GM20431 (cell line): Measurements from ENCODE around the gene CACHD1.

Source experiments
- in situ Hi-C: fragments of 300-500 bp; cut with MseI, MboI; formaldehyde crosslinking; loops from one replicate; pipeline ENCODE4 v1.15.0; 2020; ENCODE audit warnings: low sequenced_read_pairs; ENCODE audit not compliant: unreplicated experiment

Gene CACHD1

GRCh38 chr1:64542118-64542517 lies 72.2 kb downstream of the CACHD1 start:
- in situ Hi-C loops, result no loop called here

DNA sequence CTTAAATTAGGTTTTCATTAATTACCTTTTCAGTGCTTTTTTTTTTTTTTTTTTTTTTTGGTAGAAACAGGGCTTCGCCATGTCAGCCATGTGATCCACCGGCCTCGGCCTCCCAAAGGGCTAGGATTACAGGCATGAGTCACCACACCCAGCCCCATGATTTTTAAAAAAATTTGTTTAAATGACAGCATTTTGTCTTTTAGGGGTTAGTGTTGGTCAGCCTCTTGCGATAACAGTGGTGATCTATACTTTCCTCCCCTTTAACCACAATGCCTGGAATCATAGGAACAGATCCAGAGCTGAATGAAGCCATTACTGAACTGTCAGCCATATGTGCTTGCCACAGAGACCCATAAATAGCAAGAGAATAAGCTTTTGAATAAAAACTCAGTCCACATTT lies 73.9 kb downstream of the CACHD1 start:
- in situ Hi-C loops, result no loop called here

GRCh38 chr1:64545118-64545843 lies 75.4 kb downstream of the CACHD1 start:
- in situ Hi-C loops, result no loop called here

DNA sequence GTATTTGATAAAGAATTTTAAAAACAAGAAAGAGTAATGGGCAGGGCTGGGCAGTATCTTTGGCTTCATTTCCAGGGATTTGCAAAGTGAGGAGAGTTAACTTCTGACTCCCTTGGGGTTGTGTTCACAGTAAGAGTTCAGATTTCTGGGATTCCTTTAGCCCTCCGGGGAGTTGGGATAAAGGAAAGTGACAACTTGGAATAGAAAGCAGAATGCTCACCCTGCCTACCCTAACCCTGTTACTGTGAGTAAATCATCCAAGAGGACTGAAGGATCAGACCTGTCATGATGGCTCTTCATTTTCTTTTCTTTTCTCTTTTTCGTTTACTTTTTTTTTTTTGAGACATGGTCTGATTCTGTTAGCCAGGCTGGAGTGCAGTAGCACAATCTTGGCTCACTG lies 76.1 kb downstream of the CACHD1 start:
- in situ Hi-C loops, result no loop called here

DNA sequence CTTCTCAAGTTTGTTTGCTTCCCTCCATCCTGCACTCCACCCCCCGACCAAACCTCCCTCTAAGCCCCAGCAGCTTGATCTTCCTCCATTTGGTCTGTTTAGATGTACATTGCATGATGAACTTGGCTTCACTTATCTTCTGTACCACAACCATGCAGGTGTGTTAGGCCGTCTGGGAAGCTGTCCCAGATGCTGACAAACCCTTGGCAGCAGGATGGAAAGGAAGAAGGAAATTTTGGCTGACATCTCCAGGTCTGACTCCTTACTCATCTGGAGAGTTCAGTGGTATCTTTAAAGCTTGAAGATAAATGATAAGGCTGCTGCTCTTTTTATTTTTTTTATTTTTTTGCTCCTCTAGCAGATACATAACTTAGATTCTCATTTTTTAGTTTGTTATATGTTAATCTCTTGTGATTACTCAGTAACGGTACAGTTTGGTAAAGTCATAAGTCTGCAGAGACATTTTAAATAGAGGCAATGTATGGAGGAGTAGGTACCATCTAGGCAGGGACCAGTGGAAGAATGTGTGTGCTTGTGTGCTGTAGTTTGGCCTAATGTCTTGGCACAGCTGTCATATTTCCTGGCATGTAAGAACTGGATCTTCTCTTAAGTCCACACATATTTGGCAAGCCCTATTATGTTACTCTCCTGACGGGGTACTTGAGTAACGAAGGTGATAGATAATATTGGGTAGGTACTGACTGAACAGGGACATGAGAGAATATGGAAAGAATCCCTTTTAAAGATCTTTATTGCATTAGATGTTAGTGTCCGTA lies 79.7 kb downstream of the CACHD1 start:
- in situ Hi-C loops, result no loop called here

- in situ Hi-C loops, result no loop called here
Observed at GRCh38 chr1:64550510-64550909, 80.6 kb downstream of the CACHD1 start.

DNA sequence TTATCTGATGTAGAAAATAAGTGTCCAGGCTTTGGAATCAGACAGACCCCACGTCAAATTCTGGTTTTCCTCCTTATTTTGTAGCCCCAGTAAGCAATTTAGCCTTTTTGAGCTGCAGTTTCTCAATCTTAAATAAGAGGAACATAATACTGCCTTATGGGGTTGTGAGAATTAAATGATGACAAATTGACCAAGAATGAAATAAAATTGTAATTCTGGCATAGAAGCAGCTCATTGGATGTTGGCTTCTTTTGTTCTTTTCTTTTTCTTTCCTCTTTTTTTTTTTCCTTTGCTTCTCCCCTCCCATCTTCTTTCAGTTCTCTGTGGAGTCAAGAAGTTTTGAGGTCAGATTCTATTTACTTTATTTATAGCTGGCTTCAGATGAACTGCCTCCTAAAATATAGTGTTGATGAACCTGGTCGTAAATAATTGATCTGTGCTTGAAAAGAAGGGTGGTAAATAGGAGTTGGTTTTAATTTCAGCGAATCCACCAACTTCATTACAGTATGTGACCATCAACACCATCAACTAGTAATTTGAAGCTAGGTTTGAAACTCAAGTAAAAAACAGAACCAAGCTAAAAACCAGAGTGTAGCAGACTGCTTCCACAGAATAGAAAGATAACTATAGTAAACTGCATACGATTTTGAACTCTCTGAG lies 81.1 kb downstream of the CACHD1 start:
- in situ Hi-C loops, result no loop called here

DNA sequence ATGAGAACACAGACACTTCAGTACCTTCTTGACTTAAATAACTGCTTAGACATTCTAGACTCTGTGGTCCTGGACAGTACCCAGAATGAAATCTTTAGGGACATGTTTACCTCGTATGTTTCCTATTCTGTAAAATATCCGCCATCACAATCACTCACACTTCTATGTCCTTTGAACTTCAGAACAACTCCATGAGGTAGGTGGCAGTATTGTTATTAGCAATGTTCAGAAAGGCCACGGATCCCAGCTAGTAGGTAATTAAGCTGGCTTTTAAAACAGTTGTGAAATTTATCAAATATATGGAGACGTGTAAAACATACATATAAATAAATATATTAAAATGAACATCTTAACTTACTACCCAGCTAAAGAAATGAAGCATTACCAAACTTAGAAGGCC lies 83.4 kb downstream of the CACHD1 start:
- in situ Hi-C loops, result no loop called here

GRCh38 chr1:64555947-64556346 lies 86.0 kb downstream of the CACHD1 start:
- in situ Hi-C loops, result no loop called here

DNA sequence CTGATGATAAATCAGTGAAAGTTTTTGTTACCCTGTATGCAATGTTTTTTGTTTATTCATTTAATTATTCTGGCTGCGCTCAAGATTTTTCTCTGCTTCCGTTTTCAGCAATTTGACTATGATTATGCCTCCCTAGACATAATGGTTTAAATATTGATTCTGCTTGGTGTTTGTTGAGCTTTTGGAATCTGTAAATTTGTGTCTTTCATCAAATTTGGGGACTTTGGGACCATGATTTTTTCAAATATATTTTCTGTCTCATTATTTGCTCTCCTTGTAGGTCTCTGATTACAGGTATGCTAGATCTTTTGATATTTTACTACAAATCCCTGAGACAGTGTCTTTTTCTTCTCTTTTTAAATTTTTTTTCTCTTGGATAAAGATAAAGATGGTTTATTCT lies 92.1 kb downstream of the CACHD1 start:
- in situ Hi-C loops, result no loop called here

GRCh38 chr1:64563958-64564565 lies 94.1 kb downstream of the CACHD1 start:
- in situ Hi-C loops, result no loop called here

DNA sequence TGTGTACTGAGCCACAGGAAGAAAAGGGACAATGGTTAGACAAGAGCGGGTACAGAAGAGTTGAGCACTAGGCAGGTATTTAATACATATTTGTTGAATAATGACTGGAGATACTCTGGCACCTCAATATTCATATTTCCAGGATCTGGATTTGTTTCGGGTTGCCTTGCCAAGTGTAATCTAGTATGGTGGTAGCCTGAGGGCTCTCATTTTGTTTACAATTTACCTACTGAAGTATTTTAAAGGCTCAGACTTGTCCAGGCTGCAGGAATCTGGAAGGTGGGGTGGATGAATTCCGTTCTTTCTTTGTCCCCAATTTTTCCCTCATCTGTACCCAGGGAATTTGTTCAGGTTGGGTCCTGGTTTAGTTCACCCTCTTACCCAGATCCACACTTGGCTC lies 95.0 kb downstream of the CACHD1 start:
- in situ Hi-C loops, result no loop called here

- in situ Hi-C loops, result no loop called here
Observed at GRCh38 chr1:64567426-64568170, 97.7 kb downstream of the CACHD1 start.

DNA sequence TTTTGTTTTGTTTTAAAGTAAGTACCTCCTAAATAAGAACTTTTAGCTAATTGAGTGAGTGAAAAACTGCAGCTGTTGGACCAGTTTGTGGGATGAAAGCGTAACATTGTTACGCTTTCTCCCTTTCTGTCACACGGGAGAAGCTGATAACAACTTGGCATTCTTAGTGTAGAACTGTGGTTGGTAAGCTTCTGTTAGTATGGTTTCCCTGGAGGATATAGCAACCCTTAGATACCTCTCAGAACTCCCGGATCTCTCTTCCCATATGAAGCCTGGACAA lies 98.2 kb downstream of the CACHD1 start:
- in situ Hi-C loops, result no loop called here

DNA sequence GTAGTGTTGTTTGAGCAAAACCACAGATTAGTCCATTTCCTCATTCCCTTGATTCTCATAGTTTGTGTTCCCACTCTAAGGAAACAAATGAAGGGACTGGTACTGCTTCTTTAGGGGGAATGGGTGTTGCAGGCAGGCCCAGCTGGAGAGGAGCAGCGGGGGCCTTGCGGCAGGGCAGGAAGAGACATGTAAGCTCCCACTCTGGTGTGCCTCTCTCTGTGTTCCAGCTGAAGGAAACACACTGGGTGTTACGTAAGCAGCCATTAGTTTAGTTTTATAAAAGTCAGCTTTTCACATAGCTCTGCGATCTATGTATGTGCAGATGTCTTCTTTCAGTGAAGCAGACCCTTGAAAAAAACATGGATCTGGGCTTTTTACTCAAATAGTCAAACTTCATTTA lies 99.5 kb downstream of the CACHD1 start:
- in situ Hi-C loops, result no loop called here

- in situ Hi-C loops, result no loop called here
Observed at GRCh38 chr1:64570267-64570855, 100.4 kb downstream of the CACHD1 start.

GRCh38 chr1:64572222-64572900 lies 102.4 kb downstream of the CACHD1 start:
- in situ Hi-C loops, result no loop called here

DNA sequence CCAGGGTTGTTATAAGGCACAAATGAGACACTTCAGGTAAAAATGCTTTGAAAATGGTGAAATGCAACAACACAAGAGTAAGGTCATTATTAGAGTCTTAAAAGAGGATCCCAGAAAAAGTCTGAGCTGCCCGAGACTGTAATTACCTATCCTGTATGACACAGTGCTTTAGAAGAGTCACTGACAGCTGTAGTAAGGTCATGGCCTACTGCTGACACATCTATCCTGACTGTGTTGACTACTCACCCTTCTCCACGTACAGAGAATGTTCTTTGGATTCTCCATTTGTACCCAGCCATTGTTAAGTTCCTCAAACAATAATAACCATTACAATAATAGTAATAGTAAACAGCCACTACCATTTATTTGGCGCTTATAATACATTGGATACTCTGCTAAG lies 104.4 kb downstream of the CACHD1 start:
- in situ Hi-C loops, result no loop called here

DNA sequence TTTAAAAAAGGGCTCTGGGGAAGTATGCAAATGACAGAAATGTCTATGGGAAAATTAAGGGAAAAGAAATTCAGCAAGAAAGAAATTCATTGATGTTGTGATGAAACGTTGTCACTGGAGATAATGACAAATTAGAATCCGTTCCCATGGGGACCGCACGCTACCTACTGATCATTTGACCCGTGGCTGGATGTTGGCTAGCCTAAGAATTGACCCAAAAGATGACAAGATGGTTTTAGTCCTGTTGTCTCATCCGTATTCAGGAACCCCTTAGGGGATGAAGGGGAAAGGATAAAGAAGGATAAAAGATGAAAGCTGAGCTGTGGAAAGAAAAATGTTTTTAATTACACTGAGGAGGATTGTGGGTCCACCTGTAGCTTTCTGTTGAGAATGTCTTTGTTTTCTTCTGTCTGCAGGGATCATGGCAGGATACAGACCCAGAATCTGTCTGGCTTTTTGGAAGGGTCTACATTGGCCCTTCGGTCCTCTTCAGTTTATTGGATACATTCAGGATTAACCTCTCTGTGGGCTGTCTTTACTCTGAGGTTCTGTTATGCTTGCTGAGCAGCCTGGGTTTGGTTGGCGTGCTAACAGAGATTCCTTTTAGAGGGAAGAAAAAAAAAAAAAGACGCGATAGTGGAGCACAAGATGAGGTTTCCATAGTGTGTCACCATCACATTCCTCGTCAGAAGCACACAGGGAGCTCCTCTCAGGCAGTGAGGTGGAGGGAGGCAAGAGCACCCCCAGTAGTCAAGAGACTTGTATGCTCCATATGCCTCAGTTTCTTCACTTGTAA lies 106.2 kb downstream of the CACHD1 start:
- in situ Hi-C loops, result no loop called here
